Hepatic stellate cell (primary cell): Measurements from ENCODE around the gene TTYH2.
"Not testable (repeated sequence)": the region's sequence is repeated elsewhere in the genome, so short reads cannot be mapped to it uniquely, and the experiment has no call there.

ENCODE experiments used
- DNase-seq: peaks from one replicate; pipeline ENCODE4 v3.0.0; 2011; ENCODE audit warnings: low spot score

The TTYH2 gene

DNA sequence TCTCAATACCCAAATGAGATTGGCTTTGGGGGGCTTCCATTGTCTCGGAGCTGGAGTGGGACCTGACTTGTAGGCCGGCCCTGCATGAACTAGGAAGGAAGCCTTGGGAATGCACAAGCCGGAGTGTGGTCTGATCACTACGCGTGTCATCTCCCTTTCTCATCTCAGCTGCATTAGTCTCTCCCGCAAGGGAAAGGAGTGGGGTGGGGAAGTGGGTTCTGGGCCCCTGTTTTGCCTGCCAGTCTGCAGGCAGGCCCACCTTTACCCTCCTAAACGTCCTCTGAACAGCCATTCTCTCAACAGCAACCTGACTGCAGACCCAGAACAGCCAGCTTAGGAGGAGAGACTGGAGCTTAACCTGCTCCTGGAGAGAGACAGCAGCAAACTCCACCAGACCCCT, 49.2 kb downstream of the TTYH2 start:
- DNase-seq, result no peak

DNA sequence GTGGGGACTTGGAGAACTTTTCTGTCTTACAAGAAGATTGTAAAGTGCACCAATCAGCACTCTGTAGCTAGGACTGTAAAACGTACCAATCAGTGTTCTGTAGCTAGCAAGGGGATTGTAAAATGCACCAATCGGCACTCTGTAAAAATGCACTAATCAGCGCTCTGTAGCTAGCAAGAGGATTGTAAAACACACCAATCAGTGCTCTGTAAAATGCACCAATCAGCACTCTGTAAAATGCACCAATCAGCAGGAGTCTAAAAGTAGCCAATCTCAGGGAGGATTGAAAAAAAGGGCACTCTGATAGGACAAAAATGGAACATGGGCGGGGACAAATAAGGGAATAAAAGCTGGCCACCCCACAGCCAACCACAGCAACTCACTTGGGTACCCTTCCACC, 53.7 kb downstream of the TTYH2 start:
- DNase-seq, result not testable (repeated sequence)

DNA sequence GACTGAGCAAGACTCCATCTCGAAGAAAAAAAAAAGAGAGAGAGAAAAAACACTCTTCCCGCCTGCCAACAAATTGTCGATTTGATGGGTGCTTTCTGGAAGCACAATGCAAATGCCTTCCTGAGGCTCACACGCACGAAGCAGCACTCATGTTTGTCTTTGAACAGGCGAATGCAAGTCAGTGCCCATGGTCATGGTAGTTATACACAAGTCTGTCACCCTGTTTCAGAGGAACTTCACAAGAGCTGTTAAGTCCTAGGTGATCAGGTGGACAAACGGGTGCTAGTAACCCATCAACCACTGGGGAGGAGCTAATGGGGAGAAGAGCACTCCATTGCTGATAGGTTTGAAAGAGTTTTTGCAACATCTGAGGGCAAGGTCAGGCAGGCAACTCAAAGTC, 54.2 kb downstream of the TTYH2 start:
- no peak for DNase-seq

DNA sequence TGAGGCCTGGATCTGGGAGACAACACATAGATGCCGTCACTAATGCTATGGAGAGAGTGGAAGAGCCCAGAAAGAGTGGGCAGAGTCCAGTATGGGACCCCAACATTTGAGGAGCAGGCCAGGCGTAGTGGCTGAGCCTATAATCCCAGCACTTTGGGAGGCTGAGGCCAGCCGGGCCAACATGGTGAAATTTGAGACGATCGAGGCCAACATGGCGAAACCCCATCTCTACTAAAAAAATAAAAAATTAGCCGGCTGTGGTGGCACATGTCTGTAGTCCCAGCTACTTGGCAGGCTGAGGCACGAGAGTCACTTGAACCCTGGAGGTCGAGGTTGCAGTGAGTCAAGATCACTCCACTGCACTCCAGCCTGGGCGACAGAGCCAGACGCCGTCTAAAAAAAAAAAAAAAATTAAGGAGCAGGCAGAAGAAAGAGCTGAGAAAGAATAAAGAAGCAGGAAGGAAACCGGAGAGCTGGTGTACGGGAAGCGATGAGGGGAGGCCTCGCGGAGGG, 54.7 kb downstream of the TTYH2 start:
- DNase-seq, result no peak

DNA sequence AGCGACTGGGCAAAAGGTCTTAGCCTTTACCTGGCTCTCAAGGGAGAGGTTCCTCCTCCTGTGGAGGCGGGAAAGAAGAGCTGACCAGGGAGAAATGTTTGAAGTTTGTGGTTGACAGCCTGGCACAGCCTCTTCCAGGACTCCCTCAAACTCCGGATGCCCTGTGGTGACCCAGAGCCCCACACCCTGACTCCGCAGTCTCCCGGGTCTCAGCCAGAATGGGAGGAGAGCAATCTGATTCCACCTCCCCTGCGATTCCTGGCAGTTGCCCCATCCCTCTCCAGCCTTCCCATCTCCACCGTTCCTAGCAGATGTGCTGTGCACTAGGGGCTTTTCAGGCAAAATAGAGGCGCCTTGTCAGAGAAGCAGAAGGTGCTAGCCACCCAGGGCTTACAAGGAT, 55.2 kb downstream of the TTYH2 start:
- DNase-seq, result no peak

DNA sequence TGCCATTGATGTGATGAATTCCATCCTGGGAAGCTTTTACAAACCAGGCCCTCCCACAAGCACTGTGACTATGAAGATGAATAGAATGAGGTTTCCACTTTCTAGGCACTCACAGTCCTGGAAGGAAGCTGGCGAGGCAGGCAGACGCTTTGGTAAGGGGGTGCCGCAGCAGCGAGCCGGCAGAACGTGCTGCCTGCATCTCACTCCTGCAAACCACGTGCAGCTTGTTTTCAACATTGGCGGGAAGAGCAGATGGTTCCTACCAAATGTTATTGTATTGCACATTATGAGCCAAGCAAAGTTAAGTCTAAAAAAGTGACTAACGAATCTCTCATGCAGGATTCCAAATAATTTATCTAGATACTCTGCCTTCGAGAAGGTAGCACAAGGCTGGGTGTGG, 57.0 kb downstream of the TTYH2 start:
- no peak for DNase-seq

DNA sequence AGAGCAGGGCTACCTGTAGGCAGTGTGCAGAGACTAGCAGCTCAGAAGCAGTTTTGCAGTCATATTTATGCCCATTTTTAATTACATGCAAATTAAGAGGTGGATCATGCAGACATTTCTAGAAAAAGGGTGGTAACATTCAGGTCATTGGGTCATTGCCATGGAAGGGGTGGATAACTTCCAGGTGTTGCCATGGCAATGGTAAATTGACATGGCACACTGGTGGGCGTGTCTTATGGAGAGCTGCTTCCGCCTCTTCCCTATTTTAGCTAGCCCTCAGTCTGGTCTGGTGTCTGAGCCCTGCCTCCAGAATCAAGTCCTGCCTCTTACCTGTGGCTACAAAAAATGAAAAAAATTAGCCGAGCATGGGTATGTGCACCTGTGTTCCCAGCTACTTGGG, 57.9 kb downstream of the TTYH2 start:
- no peak for DNase-seq

DNA sequence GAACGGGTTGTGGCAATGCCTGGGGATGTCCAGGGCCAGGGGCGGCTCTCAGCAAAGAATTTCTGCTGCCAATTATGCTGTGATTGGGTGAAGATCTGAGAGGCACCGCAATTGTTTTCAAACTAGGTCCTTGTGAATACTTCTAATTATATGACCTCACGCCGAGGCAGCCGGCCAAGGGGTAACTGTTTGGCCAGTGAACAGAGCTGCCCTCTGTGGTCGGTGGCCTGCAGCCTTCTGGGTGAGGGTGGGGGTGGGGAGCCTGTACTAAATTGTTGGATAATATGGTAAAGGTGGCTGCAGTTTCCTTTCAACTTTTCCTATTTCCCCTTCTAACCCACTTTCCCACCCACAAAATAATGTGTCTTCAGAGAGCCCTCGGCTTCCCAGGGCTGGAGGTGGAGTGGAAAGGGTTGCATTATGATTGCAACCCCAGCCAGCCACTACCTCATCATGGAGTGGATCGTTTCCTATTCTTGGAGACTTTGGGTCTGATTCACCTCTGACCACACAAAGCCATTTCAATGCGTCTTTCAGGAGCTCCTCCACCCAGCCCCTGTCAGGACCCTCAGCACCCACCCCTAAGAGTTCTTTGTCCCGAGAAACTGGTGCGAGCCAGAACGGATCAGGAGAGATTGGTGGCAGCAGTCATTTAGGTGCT, 58.7 kb downstream of the TTYH2 start:
- no peak for DNase-seq

DNA sequence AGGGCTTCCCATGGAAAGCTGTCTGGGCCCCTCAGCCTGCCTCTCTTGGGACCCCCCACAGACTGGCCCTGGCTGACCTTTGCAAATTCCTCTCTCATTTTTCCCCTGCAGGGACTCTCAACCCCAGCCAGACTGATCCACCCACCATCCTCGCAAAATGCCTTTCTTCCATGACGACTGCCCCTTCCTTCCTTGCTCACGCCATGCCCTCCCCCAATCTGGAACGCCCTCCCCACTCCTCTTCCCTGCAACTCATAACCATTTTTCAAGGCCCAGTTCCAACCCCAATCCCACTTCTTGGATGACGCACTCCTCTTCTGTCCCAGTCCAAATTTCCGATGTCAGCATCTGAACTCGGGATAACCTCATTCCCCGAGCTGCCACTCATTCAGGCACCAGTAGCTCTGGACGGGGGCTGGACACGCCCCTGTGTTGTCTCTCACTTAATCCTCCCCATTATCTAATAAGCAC, 59.4 kb downstream of the TTYH2 start:
- DNase-seq, result no peak

DNA sequence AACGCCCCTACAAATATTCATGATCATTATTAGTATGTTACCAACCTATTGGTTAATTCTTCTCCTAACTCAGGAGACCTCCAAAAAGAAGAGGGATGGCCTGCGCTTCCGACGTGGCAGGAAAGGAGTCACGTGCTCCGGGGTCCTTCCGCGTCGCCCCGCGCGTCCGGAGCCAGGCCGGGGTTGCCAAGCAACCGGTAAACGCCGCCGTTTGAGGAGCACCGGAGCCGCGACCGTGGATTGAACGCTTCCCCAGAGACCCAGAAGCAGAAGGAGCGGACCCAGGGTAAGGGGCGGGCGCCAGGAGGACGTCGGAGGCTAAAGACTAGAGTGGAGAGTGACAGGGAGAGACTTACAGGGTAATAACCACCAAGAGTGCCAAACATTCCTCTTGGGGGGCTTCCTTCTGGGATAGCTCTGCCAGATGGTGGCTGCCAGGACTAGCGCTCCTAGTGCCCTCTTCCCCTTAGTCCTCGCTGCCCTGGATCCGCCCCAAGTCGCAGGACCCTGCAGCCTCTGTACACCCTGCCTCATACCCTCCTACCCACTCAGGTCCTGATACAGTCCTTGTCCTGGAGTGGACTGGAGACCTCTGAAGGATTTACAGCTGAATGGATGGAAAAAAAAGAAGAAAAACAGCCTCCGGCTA, 60.8 kb downstream of the TTYH2 start, which contains the start of gene DNAI2:
Gene DNAI2 (plus strand): TSS at position 175 of the 649 bp plus-strand sequence. CDS start 7,584 bp downstream, outside the sequence.
- DNase-seq, result no peak

DNA sequence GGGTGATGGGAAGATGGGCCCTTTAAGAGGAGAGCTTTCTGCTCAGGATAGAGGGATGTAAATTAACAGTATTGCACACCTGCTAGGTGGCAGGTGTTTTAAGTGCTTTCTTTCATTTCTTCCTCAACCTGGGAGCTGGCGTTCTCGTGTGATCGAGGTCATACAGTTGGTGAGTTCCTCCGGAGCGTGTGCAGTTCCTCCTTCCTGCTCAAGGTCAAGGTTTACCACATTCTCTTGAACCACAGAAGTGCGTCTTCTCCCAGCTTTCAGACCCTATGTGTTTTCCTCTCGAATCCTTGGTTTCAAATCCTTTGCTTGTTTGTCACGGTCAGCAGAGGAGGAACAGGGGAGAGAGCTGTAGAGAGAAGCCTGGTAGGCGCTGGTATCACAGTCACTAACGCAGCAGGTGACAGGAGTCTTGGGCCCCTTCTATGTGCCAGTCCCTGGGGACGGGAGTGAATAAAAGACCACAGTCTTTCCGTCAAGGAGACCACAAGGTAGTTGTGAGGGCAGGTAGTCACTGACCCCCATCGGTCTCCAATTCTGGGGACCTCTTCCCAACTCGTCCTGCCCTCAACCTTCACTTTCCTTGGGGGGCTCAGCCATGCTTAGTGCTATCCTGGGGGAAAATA, 61.5 kb downstream of the TTYH2 start:
- DNase-seq, result no peak

DNA sequence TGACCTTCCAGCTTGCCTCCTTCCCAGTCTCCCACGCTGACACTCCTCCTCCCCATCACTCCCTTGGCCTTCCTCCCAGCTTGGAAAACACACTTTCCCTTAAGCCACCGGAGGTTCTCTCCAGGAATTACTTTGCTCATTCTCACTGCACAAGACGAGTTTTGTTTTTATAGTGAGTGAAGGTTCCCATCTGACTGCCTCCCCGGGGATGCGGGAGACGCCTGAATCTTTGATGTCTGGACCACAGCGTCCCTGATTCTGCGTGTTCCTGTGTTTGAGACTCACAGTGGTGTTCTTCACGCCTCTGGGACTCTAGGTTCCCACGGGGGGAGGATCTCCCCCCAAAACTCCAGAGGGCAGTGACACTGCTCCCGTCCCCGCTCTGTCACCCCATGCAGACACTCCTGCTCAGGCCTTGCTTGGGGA, 62.7 kb downstream of the TTYH2 start:
- no peak for DNase-seq

DNA sequence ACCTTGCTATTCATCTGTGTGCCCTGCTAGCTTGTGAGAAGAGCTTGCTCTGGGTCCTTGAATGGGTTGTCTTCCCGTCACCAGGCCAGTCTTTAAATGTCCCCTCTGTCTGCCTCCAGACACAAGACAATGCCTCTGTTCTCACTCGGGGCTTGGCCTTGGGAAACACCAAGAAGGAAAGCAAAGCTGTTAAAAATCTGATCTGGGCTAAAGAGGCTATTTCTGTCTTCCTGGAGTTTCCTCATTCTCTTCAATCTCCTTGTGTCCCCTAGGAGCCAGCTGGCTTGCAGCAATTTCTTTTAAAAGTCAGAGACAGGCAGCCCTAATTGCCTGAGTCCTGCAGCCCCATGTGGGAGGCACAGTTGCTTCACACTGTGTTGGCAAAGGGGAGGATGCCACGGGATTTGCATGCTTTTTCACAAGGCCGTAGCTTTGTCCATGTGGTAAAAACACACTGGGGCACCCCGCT, 63.2 kb downstream of the TTYH2 start:
- no peak for DNase-seq

DNA sequence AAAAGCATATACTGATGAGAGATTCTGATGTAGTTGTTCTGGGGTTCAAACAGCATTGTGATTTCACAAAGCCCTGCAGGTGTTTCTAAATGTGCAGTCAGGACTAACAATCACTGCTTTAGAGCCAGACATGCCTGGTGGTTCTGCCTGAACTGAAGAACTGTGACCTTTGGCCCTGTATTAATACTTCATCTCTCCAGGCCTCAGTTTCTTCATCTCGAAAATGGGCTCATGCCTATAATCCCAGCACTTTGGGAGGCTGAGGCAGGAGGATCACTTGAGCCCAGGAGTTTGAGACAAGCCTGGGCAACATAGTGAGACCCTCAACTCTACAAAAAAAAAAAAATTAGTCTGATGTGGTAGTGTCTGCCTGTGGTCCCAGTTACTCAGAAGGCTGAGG, 64.6 kb downstream of the TTYH2 start:
- no peak for DNase-seq

DNA sequence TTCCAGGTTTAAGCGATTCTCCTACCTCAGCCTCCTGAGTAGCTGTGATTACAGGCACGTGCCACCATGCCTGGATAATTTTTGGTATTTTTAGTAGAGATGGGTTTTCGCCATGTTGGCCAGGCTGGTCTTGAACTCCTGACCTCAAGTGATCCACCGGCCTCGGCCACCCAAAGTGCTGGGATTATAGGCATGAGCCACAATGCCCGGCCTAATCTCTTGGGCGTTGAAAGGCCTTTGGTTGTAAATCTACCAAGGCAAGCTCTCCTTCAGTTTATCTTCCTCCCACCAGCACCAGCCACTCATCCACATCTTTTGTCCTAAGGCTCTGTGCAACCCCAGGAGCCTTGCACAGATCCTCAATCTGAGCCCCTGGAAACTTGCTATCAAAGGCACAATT, 66.2 kb downstream of the TTYH2 start:
- not testable (repeated sequence) for DNase-seq

DNA sequence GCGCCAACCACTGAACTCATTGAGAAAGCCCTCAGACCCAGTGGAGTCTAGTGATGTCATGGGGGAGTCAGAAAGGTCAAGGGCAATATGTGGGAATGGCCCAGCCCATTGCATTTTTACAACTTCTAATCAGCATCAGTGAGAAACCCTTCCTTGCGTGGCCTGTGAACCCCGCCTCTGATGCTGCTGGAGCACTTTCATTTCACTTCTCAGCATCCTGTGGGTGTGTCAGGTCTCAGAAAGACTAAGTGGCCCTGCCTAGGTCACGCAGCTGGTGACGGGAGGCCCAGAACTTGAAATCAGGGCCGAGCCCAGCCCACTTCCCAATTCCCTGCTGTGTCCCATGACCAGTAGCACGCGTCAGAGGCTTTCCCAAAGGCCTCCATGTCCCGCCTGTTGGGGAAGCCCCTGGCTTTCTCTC, 66.7 kb downstream of the TTYH2 start:
- DNase-seq, result no peak

DNA sequence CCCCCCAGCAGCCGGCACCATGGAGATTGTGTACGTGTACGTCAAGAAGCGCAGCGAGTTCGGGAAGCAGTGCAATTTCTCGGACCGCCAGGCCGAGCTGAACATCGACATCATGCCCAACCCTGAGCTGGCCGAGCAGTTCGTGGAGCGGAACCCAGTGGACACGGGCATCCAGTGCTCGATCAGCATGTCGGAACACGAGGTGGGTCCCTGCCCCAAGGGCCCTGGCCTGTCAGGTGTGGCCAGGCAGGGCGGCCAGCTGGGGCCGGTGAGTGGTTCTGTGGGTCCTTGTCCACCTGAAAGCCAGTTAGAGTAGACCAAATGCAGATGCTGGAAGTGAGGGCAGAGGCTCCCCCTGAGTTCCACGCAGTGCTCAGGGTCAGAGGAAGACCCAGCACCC, 68.4 kb downstream of the TTYH2 start:
- no peak for DNase-seq

DNA sequence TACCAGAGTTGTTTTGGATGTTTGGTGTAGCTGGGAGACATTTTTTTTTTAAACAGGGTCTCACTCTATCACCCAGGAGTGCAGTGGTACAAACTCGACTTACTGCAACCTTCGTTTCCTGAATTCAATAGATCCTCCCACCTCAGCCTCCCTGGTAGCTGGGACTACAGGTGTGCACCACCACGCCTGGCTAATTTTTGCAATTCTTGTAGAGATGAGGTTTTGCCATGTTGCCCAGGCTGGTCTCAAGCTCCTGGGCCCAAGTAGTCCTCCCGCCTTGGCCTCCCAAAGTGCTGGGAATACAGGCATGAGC, 68.9 kb downstream of the TTYH2 start:
- DNase-seq, result not testable (repeated sequence)

DNA sequence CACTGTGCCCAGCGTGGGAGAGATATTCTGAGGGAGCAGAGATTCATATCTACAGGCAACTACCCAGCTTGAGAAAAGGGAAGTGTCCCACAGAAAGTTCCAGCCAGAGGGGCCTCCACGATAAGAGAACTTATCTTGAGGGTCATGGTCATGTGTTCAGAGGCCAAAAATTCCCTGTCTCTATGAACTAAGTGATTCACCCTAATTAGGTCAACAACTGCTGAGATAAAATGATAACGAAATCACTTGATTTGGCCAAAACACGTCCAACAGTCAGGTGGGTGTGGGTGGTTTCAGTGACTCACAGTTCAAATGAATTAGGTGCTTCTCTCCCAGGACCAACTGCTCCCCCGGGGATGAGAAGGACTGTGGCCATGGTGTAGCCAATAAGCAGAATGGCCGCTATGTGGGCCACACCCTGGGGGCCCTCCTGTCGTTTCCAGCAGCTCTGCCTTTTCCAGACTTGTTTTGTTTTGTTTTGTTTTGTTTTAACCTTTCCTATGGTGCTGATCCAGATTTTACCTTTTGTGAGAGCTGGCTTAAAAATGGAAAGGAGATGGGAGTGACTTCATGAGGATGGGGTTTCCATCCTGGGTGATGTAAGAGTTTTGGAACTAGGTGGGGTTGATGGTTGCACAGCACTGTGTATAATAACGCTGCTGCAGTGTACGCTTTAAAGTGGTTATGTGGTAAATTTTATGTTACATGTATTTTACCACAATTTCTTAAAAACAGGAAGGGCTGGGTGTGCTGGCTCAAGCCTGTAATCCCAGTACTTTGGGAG, 69.4 kb downstream of the TTYH2 start:
- DNase-seq, result no peak

DNA sequence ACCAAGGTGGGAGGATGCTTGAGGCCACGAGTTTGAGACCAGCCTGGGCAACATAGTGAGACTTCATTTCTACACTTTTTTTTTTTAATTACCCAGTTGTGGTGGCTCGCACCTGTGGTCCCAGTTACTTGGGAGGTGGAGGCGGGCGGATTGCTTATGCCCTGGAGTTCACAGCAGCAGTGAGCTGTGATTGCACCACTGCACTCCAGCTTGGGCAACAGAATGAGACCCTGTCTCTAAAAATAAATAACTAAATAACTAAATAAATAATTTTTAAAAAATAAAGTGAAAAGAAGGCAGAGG, 70.0 kb downstream of the TTYH2 start:
- no peak for DNase-seq

DNA sequence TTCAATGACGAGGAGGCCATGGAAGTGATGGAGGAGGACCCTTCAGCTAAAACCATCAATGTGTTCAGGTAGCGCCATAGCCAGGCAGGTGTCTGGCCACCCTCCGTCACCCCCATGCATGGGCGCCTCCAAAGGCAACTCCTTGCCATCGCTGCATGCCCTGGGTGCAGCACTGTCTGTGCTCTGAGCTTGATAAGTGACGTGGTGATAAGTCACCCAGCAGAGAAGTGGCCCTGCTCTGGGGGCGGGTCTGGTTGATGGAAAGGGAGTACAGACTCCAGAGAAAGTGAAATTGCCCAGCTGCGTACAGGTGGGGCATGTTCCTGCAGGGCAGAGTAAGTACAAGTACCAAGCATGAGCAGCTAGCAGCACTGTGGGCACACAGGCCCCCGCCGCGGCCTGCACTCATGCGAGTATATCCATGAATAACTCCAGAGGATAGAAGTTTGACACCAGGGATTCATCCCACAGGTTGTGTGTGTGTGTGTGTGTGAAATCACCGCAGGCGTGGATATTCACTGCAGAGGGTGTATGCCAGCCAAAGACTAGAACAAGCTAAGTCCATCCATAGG, 73.7 kb downstream of the TTYH2 start:
- DNase-seq, result no peak

DNA sequence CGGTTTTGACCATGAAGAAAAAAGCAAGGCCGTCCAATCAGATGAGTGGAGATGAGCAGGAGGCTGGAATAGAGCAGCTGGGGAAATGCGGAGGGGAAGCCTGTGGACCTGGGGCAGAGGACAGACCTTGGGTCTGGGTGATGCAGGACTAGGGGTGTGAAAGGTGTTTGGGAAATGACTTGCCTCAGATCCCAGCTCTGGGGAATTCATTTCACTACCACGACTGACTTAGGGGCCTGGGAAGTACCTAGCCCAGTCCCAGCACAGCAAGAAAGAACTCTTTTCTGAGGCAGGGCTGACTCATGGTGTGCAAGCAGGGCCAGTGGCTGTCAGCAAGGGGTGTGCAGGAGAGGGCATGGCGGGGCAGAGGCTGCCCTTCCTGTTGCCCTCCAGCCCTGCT, 75.4 kb downstream of the TTYH2 start:
- no peak for DNase-seq
